ENCODE data around the gene TREML2. TPM values are rescaled to one million over a fixed set of nuclear protein-coding genes. Genes with fewer than 3 reads are reported as not detected.

The TREML2 gene
- total RNA-seq, 1 experiment from 2014 or later, result not detected

- no peaks in the 10 kb centered on the region for H3K4me1 ChIP-seq (ENCODE audit: control insufficient read depth in 1 of 2, insufficient read depth in 2 of 2, low read length in 2 of 2)
- intact Hi-C loops (cut with micrococcal nuclease), result no loop called here
- no peak overlapping the region for H3K4me3 ChIP-seq (replicated peaks in 1 of 2; ENCODE audit: low read depth in 1 of 2, low read length in 2 of 2)
- H3K79me2 ChIP-seq (ENCODE audit: insufficient read depth, low read length), result no peaks in the 10 kb centered on the region
- DNase-seq (ENCODE audit: low read depth, low spot score), result no peak
- peaks cover 0 to 5% of the 10 kb centered on the region in 2 experiments; a peak in 1 of 4 replicates for H3K9me3 ChIP-seq (ENCODE audit: control insufficient read depth in 1 of 2, insufficient read depth in 1 of 2, low read depth in 1 of 2, low read length in 2 of 2)
- BruUV-seq (replicated peaks), result no TSS peak
- TF ChIP-seq ELF1 (IDR thresholded peaks at IDR 0.05; ENCODE audit: borderline replicate concordance, low read depth) (no peak), ZBTB33 (IDR thresholded peaks at IDR 0.05; ENCODE audit: extremely low read depth, insufficient replicate concordance, low read length) (no peak), EGR1 (IDR thresholded peaks at IDR 0.05; ENCODE audit: low read depth) (no peak), YY1 (IDR thresholded peaks at IDR 0.05; ENCODE audit: extremely low read depth, insufficient replicate concordance, low read depth, low read length) (no peak), POLR2A (IDR thresholded peaks at IDR 0.05; ENCODE audit: borderline replicate concordance, extremely low read depth, insufficient read depth, insufficient read length) (no peak), ZFX (IDR thresholded peaks at IDR 0.05) (no peak), JUND (IDR thresholded peaks at IDR 0.05) (no peak)
- ChIA-PET RAD21 (ENCODE audit: low non-redundant PET in 1 of 2, low total read pairs in 2 of 2, uncharacterized antibody in 2 of 2, unreplicated experiment in 2 of 2) (no interaction called here), CTCF (no interaction called here), POLR2A (no interaction called here)
- no peak for ATAC-seq
- H3K36me3 ChIP-seq (ENCODE audit: control insufficient read depth in 1 of 2, insufficient read depth in 2 of 2, low read length in 2 of 2), result no peaks in the 10 kb centered on the region
- no peak overlapping the region for H3K27ac ChIP-seq (ENCODE audit: low read depth, low read length)
- H3K9me2 ChIP-seq (ENCODE audit: insufficient read depth), result no peaks in the 10 kb centered on the region
- no peak overlapping the region for H3K9ac ChIP-seq (ENCODE audit: low read length)
- H2AFZ ChIP-seq (ENCODE audit: low read depth, low read length, poor library complexity, severe bottlenecking), result no peak overlapping the region
- no peaks in the 10 kb centered on the region for H4K20me1 ChIP-seq (ENCODE audit: insufficient read depth)
- H3K4me2 ChIP-seq (ENCODE audit: low read length), result no peak overlapping the region
- peaks cover 24% of the 10 kb centered on the region for H3K27me3 ChIP-seq (ENCODE audit: insufficient read depth, low read length)
These were observed 21.1 kb upstream of the TREML2 start for GRCh38 chr6:41222045-41222444.

GRCh38 chr6:41216616-41217015 is 15.7 kb upstream of the TREML2 start:
- no peak overlapping the region for H3K4me2 ChIP-seq (ENCODE audit: low read length)
- POLR2A ChIA-PET, result no interaction called here
- RAD21 ChIA-PET (ENCODE audit: low non-redundant PET in 1 of 2, low total read pairs in 2 of 2, uncharacterized antibody in 2 of 2, unreplicated experiment in 2 of 2), result no interaction called here
- intact Hi-C loops (cut with micrococcal nuclease), result no loop called here
- H3K4me3 ChIP-seq (replicated peaks in 1 of 2; ENCODE audit: low read depth in 1 of 2, low read length in 2 of 2), result no peak overlapping the region
- no peak overlapping the region for H3K9ac ChIP-seq (ENCODE audit: low read length)
- no peaks in the 10 kb centered on the region for H4K20me1 ChIP-seq (ENCODE audit: insufficient read depth)
- no peaks in the 10 kb centered on the region for H3K79me2 ChIP-seq (ENCODE audit: insufficient read depth, low read length)
- peaks cover 6 to 12% of the 10 kb centered on the region in 2 experiments; a peak in 3 of 4 replicates for H3K9me3 ChIP-seq (ENCODE audit: control insufficient read depth in 1 of 2, insufficient read depth in 1 of 2, low read depth in 1 of 2, low read length in 2 of 2)
- ATAC-seq, result no peak
- no peak overlapping the region for H2AFZ ChIP-seq (ENCODE audit: low read depth, low read length, poor library complexity, severe bottlenecking)
- no peak overlapping the region for H3K27ac ChIP-seq (ENCODE audit: low read depth, low read length)
- CTCF ChIA-PET, result no interaction called here
- no peaks in the 10 kb centered on the region for H3K36me3 ChIP-seq (ENCODE audit: control insufficient read depth in 1 of 2, insufficient read depth in 2 of 2, low read length in 2 of 2)
- no peak for DNase-seq (ENCODE audit: low read depth, low spot score)
- BruUV-seq (replicated peaks), result no TSS peak
- no peaks in the 10 kb centered on the region for H3K4me1 ChIP-seq (ENCODE audit: control insufficient read depth in 1 of 2, insufficient read depth in 2 of 2, low read length in 2 of 2)
- no peaks in the 10 kb centered on the region for H3K27me3 ChIP-seq (ENCODE audit: insufficient read depth, low read length)
- H3K9me2 ChIP-seq (ENCODE audit: insufficient read depth), result no peaks in the 10 kb centered on the region
- TF ChIP-seq ELF1 (IDR thresholded peaks at IDR 0.05; ENCODE audit: borderline replicate concordance, low read depth) (no peak), EZH2phosphoT487 (IDR thresholded peaks at IDR 0.05; ENCODE audit: borderline replicate concordance) (no peak), ZFX (IDR thresholded peaks at IDR 0.05) (no peak), TCF7L2 (IDR thresholded peaks at IDR 0.05; ENCODE audit: borderline replicate concordance, extremely low read depth, insufficient read depth, insufficient read length) (no peak), ZNF274 (IDR thresholded peaks at IDR 0.05; ENCODE audit: low read depth, low read length) (no peak), CTCF (IDR thresholded peaks at IDR 0.05 in 2 of 3, conservative IDR thresholded peaks at IDR 0.05 in 1 of 3; ENCODE audit: borderline replicate concordance in 1 of 3, insufficient read depth in 1 of 3, low read depth in 2 of 3, low read length in 2 of 3) (no peak), JUND (IDR thresholded peaks at IDR 0.05) (no peak), FOSL1 (IDR thresholded peaks at IDR 0.05; ENCODE audit: low read depth) (no peak), EGR1 (IDR thresholded peaks at IDR 0.05; ENCODE audit: low read depth) (no peak), ZBTB33 (IDR thresholded peaks at IDR 0.05; ENCODE audit: extremely low read depth, insufficient replicate concordance, low read length) (no peak), SIN3A (IDR thresholded peaks at IDR 0.05; ENCODE audit: low read depth) (no peak)
